TTC549 (cell line): Measurements from ENCODE around the gene FKBP2.

Source experiments
- FAIRE-seq: peaks from 2 replicates; lab custom pipeline; 2012; peaks lifted over from hg19 to GRCh38; lab: Jason Lieb, UNC

Gene FKBP2

GRCh38 chr11:64249563-64250414 lies 8.9 kb downstream of the FKBP2 start:
- FAIRE-seq, result no peak

- FAIRE-seq, result no peak
Measured at GRCh38 chr11:64250415-64251015, 9.6 kb downstream of the FKBP2 start.

GRCh38 chr11:64251016-64251752 lies 10.3 kb downstream of the FKBP2 start, which contains the start of gene PLCB3:
TSS of gene PLCB3 (plus strand) at chr11:64251530. CDS start at chr11:64251650, 120 bp downstream.
- FAIRE-seq, result no peak

DNA sequence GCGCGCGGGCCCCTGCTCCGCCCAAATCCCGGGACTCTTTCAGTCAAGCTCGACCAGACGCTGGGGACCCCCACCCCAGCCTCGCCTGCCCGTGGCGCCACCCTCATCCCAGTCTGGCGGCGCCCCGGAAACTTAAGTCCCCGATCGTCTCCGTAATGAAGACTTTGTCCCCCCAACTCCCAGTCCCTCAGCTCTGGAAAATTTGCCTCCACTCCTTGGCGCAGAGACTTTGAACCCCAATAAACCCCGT lies 10.8 kb downstream of the FKBP2 start:
- no peak for FAIRE-seq

- no peak for FAIRE-seq
Measured at GRCh38 chr11:64252003-64252872, 11.3 kb downstream of the FKBP2 start.

GRCh38 chr11:64253043-64253442 lies 12.1 kb downstream of the FKBP2 start:
- FAIRE-seq, result no peak

DNA sequence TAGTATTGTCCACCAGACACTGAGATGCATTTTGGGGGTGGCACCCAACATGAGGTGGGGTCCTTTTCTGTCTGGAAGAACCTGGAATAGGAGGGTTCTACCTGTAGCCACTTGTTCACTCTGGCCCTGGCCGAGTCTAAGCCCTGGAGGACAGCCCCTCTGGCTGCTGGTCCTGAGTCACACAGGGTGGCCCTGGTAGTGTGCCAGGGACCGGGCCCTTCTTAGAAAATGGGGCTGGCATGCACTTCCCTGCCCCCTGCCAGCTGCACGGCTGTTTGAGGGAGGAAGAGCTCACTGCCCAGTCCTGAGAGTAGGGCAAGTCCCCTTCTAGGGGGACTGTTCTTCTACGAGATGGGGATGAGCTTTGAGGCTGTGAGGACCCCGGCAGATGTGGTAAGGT lies 12.6 kb downstream of the FKBP2 start:
- FAIRE-seq, result no peak

DNA sequence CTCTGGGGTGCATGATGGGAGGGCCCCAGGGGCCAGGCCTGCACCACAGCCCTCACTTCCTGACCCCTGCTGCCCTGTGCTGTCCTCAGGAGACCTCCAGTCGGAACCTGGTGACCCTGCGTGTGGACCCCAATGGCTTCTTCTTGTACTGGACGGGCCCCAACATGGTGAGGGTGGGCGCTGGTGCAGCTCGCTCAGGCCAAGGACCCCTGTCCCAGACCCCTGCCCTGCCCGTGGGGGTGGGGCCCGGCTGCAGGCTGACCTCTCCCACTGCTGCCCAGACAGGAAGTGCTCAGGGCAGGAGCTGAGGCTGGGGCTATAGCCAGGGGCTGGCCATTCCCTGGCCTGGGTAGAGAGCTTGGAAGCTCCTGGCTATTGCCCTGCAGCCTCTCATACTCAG lies 13.4 kb downstream of the FKBP2 start:
- FAIRE-seq, result no peak

GRCh38 chr11:64255135-64256128 lies 14.5 kb downstream of the FKBP2 start:
- no peak for FAIRE-seq

DNA sequence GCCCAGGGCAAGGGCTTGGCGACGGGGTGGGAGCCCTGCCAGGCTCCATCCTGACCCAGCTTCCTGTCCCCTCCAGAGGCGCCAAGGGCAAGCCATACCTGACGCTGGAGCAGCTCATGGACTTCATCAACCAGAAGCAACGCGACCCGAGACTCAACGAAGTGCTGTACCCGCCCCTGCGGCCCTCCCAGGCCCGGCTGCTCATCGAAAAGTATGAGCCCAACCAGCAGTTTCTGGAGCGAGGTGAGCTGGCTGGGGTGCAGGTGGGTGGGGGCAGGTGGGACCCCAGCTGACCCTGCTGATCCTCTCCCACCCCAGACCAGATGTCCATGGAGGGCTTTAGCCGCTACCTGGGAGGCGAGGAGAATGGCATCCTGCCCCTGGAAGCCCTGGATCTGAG lies 15.4 kb downstream of the FKBP2 start:
- no peak for FAIRE-seq

DNA sequence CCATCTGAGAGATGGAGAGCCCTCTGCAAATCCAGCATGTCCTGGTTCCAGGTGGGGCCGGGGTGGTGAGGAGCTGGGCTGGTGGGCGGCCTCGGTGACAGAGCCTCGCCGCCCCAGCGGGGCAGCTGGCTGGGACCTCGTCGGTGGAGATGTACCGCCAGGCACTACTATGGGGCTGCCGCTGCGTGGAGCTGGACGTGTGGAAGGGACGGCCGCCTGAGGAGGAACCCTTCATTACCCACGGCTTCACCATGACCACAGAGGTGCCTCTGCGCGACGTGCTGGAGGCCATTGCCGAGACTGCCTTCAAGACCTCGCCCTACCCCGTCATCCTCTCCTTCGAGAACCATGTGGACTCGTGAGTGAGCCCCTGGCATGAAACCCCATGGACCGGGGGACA lies 17.5 kb downstream of the FKBP2 start:
- FAIRE-seq, result no peak

GRCh38 chr11:64258946-64259532 lies 18.1 kb downstream of the FKBP2 start:
- no peak for FAIRE-seq

DNA sequence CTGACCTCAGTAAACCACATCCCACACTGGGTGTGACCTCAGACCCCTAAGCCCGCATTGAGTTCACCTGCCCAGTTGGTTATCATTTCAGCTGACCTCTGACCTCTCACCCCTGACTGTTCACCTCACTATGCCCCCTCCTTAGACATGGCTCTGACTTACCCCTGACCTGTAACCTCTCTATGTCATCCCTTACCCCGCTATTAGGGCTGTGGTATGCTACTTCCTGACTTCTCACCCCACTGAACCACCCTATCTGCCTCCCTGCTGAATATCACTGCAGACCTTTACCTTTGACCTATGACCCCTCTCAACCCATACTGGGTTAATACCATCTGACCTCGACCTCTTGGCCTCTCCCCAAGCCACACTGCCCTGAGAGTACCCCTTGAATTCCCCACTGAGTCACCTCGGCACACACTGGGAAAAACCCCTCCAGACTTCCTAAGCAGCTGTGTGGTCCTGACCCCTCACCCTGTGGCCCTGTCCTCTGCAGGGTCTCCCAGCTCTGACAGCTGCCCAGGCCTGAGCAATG lies 18.7 kb downstream of the FKBP2 start:
- no peak for FAIRE-seq

DNA sequence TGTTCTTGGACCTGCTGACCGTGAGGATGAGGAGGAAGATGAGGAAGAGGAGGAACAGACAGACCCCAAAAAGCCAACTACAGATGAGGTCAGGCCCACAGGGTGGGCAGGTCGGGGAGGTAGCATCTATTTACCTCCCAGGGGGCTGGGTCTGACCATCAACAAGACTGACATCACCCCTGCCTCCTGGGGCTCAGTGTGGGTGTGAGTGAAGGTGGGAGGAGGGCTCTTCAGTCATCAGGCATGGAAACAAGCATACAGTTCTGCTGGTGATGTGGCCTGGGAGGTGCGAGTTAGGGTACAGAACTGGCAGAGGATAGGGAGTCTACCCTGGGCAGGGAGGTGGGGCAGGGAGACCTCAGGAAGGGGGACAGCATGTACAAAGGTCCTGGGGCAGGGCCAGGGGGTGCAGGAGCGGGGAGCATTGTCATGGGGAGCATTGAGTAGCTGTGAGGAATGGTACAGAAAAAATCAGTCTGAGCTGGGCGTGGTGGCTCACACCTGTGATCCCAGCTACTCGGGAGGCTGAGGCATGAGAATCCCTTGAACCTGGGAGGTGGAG lies 19.3 kb downstream of the FKBP2 start:
- no peak for FAIRE-seq

GRCh38 chr11:64261556-64262080 lies 20.7 kb downstream of the FKBP2 start:
- FAIRE-seq, result no peak

DNA sequence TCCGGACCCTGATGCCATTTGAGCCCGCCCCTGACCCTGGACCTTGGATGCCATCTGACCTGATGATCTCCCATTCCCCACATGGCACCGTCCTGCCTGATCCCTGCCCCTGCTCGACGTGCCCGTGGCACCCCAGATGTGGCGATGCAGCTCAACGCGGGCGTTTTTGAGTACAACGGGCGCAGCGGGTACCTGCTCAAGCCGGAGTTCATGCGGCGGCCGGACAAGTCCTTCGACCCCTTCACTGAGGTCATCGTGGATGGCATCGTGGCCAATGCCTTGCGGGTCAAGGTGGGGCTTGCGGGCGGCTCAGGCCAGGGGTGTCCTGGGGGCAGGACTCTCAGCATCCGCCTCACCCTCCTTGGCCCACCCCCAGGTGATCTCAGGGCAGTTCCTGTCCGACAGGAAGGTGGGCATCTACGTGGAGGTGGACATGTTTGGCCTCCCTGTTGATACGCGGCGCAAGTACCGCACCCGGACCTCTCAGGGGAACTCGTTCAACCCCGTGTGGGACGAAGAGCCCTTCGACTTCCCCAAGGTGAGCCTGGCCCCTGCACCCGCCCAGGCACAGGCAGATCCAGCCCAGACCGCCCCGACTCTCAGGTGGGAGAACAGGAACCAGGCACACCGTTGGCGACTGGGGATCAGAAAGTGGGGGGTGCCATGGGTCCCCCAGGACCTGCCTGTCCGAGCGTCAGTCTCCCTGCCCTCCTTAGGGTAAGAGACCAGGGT lies 21.5 kb downstream of the FKBP2 start:
- FAIRE-seq, result no peak

DNA sequence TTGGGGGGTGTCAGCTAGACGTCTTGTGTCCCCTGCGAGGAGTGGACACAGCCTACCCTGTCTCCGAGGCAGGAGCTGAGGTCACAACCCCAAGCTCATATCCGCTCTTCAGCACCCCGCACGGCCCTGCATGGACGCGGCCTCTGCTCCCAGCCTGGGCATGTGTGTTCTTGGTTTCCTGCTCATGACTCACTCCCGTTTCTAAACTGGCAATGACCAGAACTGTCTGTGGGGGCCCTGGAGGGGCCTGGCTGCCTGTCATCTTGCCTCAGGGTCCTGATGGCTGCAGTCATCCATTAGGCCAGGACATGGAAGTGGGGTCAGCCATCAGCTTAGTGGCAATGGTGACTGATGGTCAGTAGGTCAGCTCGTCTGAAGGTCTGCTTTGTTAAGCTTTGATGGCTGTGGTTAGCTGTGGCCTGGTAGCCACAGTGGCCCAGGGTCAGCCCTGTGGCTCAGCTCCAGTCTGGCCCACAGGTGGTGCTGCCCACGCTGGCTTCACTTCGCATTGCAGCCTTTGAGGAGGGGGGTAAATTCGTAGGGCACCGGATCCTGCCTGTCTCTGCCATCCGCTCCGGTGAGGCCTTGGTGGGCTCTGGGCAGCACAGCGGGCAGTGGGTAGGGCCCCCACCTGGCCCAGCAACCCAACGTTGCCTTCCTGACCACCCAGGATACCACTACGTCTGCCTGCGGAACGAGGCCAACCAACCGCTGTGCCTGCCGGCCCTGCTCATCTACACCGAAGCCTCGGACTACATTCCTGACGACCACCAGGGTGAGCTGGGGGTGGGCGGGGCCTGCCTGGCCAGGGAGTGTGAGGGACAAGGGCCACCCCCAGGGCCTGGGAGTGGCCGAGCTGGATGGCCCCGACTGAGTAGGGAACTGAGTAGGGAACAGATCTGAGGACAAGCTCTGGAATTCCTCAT lies 22.4 kb downstream of the FKBP2 start:
- FAIRE-seq, result no peak

DNA sequence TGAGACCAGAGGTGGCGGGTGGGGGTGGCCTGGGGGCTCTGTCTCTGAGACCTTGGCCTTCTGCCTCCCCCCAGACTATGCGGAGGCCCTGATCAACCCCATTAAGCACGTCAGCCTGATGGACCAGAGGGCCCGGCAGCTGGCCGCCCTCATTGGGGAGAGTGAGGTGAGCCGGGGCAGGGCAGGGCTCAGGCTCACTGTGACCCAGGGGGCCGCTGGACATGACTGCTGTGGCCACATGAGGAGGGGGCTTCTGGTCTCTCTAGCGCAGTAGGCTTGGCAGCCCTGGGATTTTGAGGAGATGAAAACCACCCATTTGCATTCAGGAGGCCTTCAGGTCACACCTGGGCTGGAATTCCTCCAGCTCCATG lies 23.0 kb downstream of the FKBP2 start:
- FAIRE-seq, result no peak
